Large intestine (tissue), 3 donors: ENCODE measurements around the gene SAP30L. TPM values are rescaled to one million over a fixed set of nuclear protein-coding genes. Genes with fewer than 3 reads are reported as not detected.

Experiments used
- DNase-seq, 2 donors: peaks; one replicate each; pipeline versions ENCODE4 v3.0.0 to v3.0.0-alpha.2; 2013
- H3K27ac ChIP-seq: one replicate; pipeline ENCODE4 v1.5.1; 2013; ENCODE audit warnings: low read length
- H3K27me3 ChIP-seq: 2 replicates; pipeline ENCODE4 v1.6.1; 2013; ENCODE audit warnings: low read length; ENCODE audit not compliant: control insufficient read depth, insufficient read depth
- H3K36me3 ChIP-seq: 2 replicates; pipeline ENCODE4 v1.6.1; 2013; ENCODE audit warnings: low read length; ENCODE audit not compliant: control insufficient read depth, insufficient read depth
- H3K4me1 ChIP-seq: one replicate; pipeline ENCODE4 v1.6.1; 2013; ENCODE audit warnings: low read length; ENCODE audit not compliant: control insufficient read depth, insufficient read depth
- H3K4me3 ChIP-seq: one replicate; pipeline ENCODE4 v1.5.1; 2013; ENCODE audit warnings: low read length
- H3K9me3 ChIP-seq: one replicate; pipeline ENCODE4 v1.6.1; 2013; ENCODE audit warnings: mild to moderate bottlenecking, low read depth, low read length, moderate library complexity; ENCODE audit not compliant: control insufficient read depth
- WGBS: methylation state at CpG from one replicate; pipeline ENCODE4 v1.1.5; 2013; ENCODE audit warnings: low lambda C conversion rate; ENCODE audit not compliant: insufficient coverage; 5-methylcytosine and 5-hydroxymethylcytosine counted together
- polyA plus RNA-seq: library from polyadenylated mRNA; unstranded; fragments of 120-200 nt; gene quantifications from one replicate; pipeline ENCODE4 v1.2.1, GENCODE V29; 2013

Gene SAP30L
- polyA plus RNA-seq, 1 donor: 39.2 TPM

- Histone ChIP-seq H3K9me3 (no peaks in the 10 kb centered on the region), H3K4me1 (peaks cover 21% of the 10 kb centered on the region), H3K36me3 (no peaks in the 10 kb centered on the region), H3K27ac (no peak overlapping the region), H3K27me3 (peaks cover 84% of the 10 kb centered on the region), H3K4me3 (no peak overlapping the region)
- WGBS: no CpG with 5 or more reads among the region's 6 CpGs
- no peak for DNase-seq
Measured at GRCh38 chr5:154485850-154486426, 40.1 kb downstream of the SAP30L start.

DNA sequence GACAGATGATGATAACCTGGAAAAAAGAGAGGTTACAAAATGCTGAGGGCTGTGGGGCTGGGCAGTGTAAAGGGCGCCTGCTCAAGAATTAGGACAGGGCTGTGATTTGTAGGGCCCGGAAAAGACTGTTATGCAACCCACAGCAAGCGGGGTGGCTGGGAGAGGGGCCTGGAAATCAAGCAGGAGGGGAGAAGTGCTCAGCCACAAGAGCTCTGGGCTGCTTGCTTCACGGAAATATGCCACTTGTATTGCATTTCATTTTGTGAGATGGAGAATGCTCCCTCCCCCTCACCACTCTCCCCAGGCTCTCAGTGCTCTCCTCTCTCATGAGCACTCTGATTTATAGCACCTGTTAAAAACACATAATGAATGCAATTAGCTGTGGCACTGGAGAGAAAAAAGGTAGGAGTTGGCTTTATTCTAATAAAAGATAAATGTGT lies 40.6 kb downstream of the SAP30L start:
- no peak for DNase-seq
- Histone ChIP-seq H3K36me3 (no peaks in the 10 kb centered on the region), H3K9me3 (no peaks in the 10 kb centered on the region), H3K27me3 (peaks cover 79% of the 10 kb centered on the region), H3K27ac (no peak overlapping the region), H3K4me3 (no peak overlapping the region), H3K4me1 (peaks cover 21% of the 10 kb centered on the region)
- WGBS: 10% methylated on average over 2 of the region's 4 CpGs

- H3K27ac ChIP-seq: no peak overlapping the region
- peaks cover 21% of the 10 kb centered on the region for H3K4me1 ChIP-seq
- H3K36me3 ChIP-seq: no peaks in the 10 kb centered on the region
- peaks cover 76% of the 10 kb centered on the region for H3K27me3 ChIP-seq
- H3K9me3 ChIP-seq: no peaks in the 10 kb centered on the region
- no peak for DNase-seq
- no CpG with 5 or more reads among the region's 2 CpGs for WGBS
- no peak overlapping the region for H3K4me3 ChIP-seq
Measured at GRCh38 chr5:154487541-154487940, 41.7 kb downstream of the SAP30L start.

GRCh38 chr5:154491941-154492340 lies 46.1 kb downstream of the SAP30L start:
- Histone ChIP-seq H3K4me1 (no peaks in the 10 kb centered on the region), H3K36me3 (no peaks in the 10 kb centered on the region), H3K27ac (no peak overlapping the region), H3K9me3 (no peaks in the 10 kb centered on the region), H3K27me3 (peaks cover 58% of the 10 kb centered on the region), H3K4me3 (no peak overlapping the region)
- no peak for DNase-seq
- no CpG with 5 or more reads among the region's 2 CpGs for WGBS

- Histone ChIP-seq H3K4me1 (no peaks in the 10 kb centered on the region), H3K4me3 (no peak overlapping the region), H3K27ac (no peak overlapping the region), H3K36me3 (no peaks in the 10 kb centered on the region), H3K9me3 (no peaks in the 10 kb centered on the region), H3K27me3 (peaks cover 52% of the 10 kb centered on the region)
- DNase-seq: no peak
- WGBS: no CpG with 5 or more reads among the region's 29 CpGs
Measured at GRCh38 chr5:154493274-154493673, 47.5 kb downstream of the SAP30L start.

GRCh38 chr5:154494036-154494435 lies 48.2 kb downstream of the SAP30L start:
- Histone ChIP-seq H3K27me3 (peaks cover 46% of the 10 kb centered on the region), H3K4me3 (no peak overlapping the region), H3K36me3 (no peaks in the 10 kb centered on the region), H3K27ac (no peak overlapping the region), H3K4me1 (no peaks in the 10 kb centered on the region), H3K9me3 (no peaks in the 10 kb centered on the region)
- DNase-seq: no peak
- WGBS: 87% methylated on average over 3 of the region's 4 CpGs

DNA sequence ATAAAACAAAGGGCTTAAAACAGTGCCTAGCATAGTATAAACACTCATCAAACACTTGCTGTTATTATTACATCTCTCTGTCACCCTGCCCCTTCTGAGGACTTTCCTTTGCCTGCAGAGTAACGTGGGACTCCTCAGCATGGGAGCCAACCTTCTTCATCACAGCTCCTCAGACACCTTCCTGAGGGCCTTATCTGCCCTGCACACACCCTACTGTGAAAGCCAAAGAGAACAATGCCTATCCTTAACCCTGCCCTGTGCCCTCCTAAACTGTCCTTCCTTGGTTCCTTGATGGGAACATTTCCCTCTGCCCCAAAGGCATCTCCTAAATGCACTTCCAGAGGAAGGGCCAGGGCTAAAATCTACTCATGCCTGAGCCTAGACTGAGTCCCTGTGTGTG lies 52.8 kb downstream of the SAP30L start:
- 80% methylated on average over 1 of the region's 1 CpG for WGBS
- Histone ChIP-seq H3K9me3 (no peaks in the 10 kb centered on the region), H3K36me3 (no peaks in the 10 kb centered on the region), H3K27ac (no peak overlapping the region), H3K4me1 (no peaks in the 10 kb centered on the region), H3K27me3 (peaks cover 38% of the 10 kb centered on the region), H3K4me3 (no peak overlapping the region)
- no peak for DNase-seq

- Histone ChIP-seq H3K27me3 (peaks cover 35% of the 10 kb centered on the region), H3K27ac (no peak overlapping the region), H3K4me3 (no peak overlapping the region), H3K9me3 (no peaks in the 10 kb centered on the region), H3K4me1 (no peaks in the 10 kb centered on the region), H3K36me3 (no peaks in the 10 kb centered on the region)
- no peak for DNase-seq
- WGBS: no CpG with 5 or more reads among the region's 2 CpGs
Measured at GRCh38 chr5:154498994-154499393, 53.2 kb downstream of the SAP30L start.

GRCh38 chr5:154501566-154501965 lies 55.8 kb downstream of the SAP30L start:
- Histone ChIP-seq H3K27me3 (peaks cover 22% of the 10 kb centered on the region), H3K27ac (no peak overlapping the region), H3K4me1 (no peaks in the 10 kb centered on the region), H3K9me3 (no peaks in the 10 kb centered on the region), H3K36me3 (no peaks in the 10 kb centered on the region), H3K4me3 (no peak overlapping the region)
- WGBS: no CpG with 5 or more reads among the region's 2 CpGs
- no peak for DNase-seq

- Histone ChIP-seq H3K27ac (no peak overlapping the region), H3K36me3 (no peaks in the 10 kb centered on the region), H3K4me1 (no peaks in the 10 kb centered on the region), H3K27me3 (peaks cover 22% of the 10 kb centered on the region), H3K4me3 (no peak overlapping the region), H3K9me3 (no peaks in the 10 kb centered on the region)
- no peak for DNase-seq
- WGBS: no CpG with 5 or more reads among the region's 1 CpG
Measured at GRCh38 chr5:154502180-154502579, 56.4 kb downstream of the SAP30L start.

GRCh38 chr5:154503698-154504039 lies 57.9 kb downstream of the SAP30L start:
- H3K27me3 ChIP-seq: peaks cover 21% of the 10 kb centered on the region
- H3K4me1 ChIP-seq: no peaks in the 10 kb centered on the region
- no peak overlapping the region for H3K4me3 ChIP-seq
- H3K27ac ChIP-seq: no peak overlapping the region
- H3K36me3 ChIP-seq: no peaks in the 10 kb centered on the region
- no peak for DNase-seq
- WGBS: no CpG with 5 or more reads among the region's 2 CpGs
- H3K9me3 ChIP-seq: no peaks in the 10 kb centered on the region
